ENCODE data around the gene PLXNC1. TPM values are rescaled to one million over a fixed set of nuclear protein-coding genes. Genes with fewer than 3 reads are reported as not detected.

The PLXNC1 gene
- polyA plus RNA-seq, 1 donor (not counting 4 experiments of a cell fraction or from before 2014, with no cell fraction given) = 0.17 TPM

- Histone ChIP-seq H4K20me1 (ENCODE audit: control insufficient read depth, extremely low read depth, insufficient read depth, low read length) (no peaks in the 10 kb centered on the region), H3K79me2 (ENCODE audit: control insufficient read depth, insufficient read depth, low read length) (no peaks in the 10 kb centered on the region), H2AFZ (ENCODE audit: control insufficient read depth, low read length) (no peak overlapping the region), H3K9me1 (ENCODE audit: control insufficient read depth, extremely low read depth, insufficient read depth, low read length) (no peaks in the 10 kb centered on the region), H3K36me3 (ENCODE audit: control insufficient read depth in 2 of 2, extremely low read depth in 1 of 2, insufficient read depth in 2 of 2, low read length in 2 of 2) (no peaks in the 10 kb centered on the region), H3K9ac (ENCODE audit: control insufficient read depth, extremely low read depth, insufficient read depth, low read length) (no peak overlapping the region), H3K27ac (ENCODE audit: control insufficient read depth, insufficient read depth, low read length) (no peak overlapping the region), H3K9me3 (ENCODE audit: control insufficient read depth, low read depth, low read length) (no peaks in the 10 kb centered on the region), H3K4me1 (ENCODE audit: control insufficient read depth, extremely low read depth, insufficient read depth, low read length) (no peaks in the 10 kb centered on the region), H3K4me2 (ENCODE audit: control insufficient read depth, extremely low read depth, insufficient read depth, low read depth, low read length) (no peak overlapping the region), H3K27me3 (ENCODE audit: control insufficient read depth, extremely low read depth, insufficient read depth, low read length) (peaks cover 7% of the 10 kb centered on the region), H3K4me3 (ENCODE audit: control insufficient read depth in 2 of 3, extremely low read depth in 1 of 3, insufficient read depth in 2 of 3, low read depth in 1 of 3, low read length in 3 of 3) (no peak overlapping the region)
- DNase-seq (ENCODE audit: low read depth, low spot score) = no peak
- TF ChIP-seq EZH2 (IDR thresholded peaks at IDR 0.05; ENCODE audit: low read length) = no peak
- no peak for TF ChIP-seq CTCF (optimal IDR thresholded peaks at IDR 0.05 in 1 of 3, IDR thresholded peaks at IDR 0.05 in 1 of 3, conservative IDR thresholded peaks at IDR 0.05 in 1 of 3; ENCODE audit: extremely low read depth in 1 of 3, insufficient read depth in 2 of 3, low read length in 3 of 3)
- dilution Hi-C loops (cut with MboI; ENCODE audit: extremely low pct_ligation_motif_present, low sequenced_read_pairs) = no loop called here
- FAIRE-seq = no peak
Measured at GRCh38 chr12:94171595-94171930, 23.2 kb downstream of the PLXNC1 start.

- H3K4me2 ChIP-seq (ENCODE audit: control insufficient read depth, extremely low read depth, insufficient read depth, low read depth, low read length) = no peak overlapping the region
Measured at GRCh38 chr12:94172031-94172430, 23.7 kb downstream of the PLXNC1 start.

More at GRCh38 chr12:94172031-94172430, 23.7 kb downstream of the PLXNC1 start:
- H3K9ac ChIP-seq (ENCODE audit: control insufficient read depth, extremely low read depth, insufficient read depth, low read length) = no peak overlapping the region
- TF ChIP-seq EZH2 (IDR thresholded peaks at IDR 0.05; ENCODE audit: low read length) (no peak), CTCF (optimal IDR thresholded peaks at IDR 0.05 in 1 of 3, IDR thresholded peaks at IDR 0.05 in 1 of 3, conservative IDR thresholded peaks at IDR 0.05 in 1 of 3; ENCODE audit: extremely low read depth in 1 of 3, insufficient read depth in 2 of 3, low read length in 3 of 3) (no peak)
- H3K27ac ChIP-seq (ENCODE audit: control insufficient read depth, insufficient read depth, low read length) = no peak overlapping the region
- no peaks in the 10 kb centered on the region for H3K9me3 ChIP-seq (ENCODE audit: control insufficient read depth, low read depth, low read length)
- H3K4me3 ChIP-seq (ENCODE audit: control insufficient read depth in 2 of 3, extremely low read depth in 1 of 3, insufficient read depth in 2 of 3, low read depth in 1 of 3, low read length in 3 of 3) = no peak overlapping the region
- H3K4me1 ChIP-seq (ENCODE audit: control insufficient read depth, extremely low read depth, insufficient read depth, low read length) = no peaks in the 10 kb centered on the region
- no peaks in the 10 kb centered on the region for H4K20me1 ChIP-seq (ENCODE audit: control insufficient read depth, extremely low read depth, insufficient read depth, low read length)
- H3K36me3 ChIP-seq (ENCODE audit: control insufficient read depth in 2 of 2, extremely low read depth in 1 of 2, insufficient read depth in 2 of 2, low read length in 2 of 2) = no peaks in the 10 kb centered on the region
- dilution Hi-C loops (cut with MboI; ENCODE audit: extremely low pct_ligation_motif_present, low sequenced_read_pairs) = no loop called here
- H3K9me1 ChIP-seq (ENCODE audit: control insufficient read depth, extremely low read depth, insufficient read depth, low read length) = no peaks in the 10 kb centered on the region
- H2AFZ ChIP-seq (ENCODE audit: control insufficient read depth, low read length) = no peak overlapping the region
- FAIRE-seq (no peak), DNase-seq (ENCODE audit: low read depth, low spot score) (no peak)
- no peaks in the 10 kb centered on the region for H3K79me2 ChIP-seq (ENCODE audit: control insufficient read depth, insufficient read depth, low read length)
- H3K27me3 ChIP-seq (ENCODE audit: control insufficient read depth, extremely low read depth, insufficient read depth, low read length) = peaks cover 7% of the 10 kb centered on the region
